ENCODE data around the gene KIRREL1.
A peak's percentile ranks its signal among the peaks of the same experiment; 100 is the strongest.

KIRREL1 gene

DNA sequence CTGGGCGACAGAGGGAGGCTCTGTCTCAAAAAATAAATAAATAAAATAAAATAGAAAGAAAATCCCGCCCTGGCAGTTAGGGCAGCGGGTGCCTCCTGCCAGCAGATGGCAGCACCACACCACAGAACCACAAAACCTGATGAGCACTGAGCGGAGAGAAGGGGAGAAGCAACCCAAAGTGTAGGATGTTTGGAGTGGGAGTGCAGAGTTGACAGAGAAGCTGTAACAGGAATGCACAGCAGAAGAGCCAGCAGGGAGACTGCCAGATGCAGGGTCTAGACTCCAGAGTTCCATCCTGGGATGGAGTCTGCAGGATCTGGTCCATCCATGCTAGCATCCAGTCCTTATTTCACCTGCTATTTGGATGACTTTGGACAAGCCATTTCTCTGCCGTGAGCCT is 29.7 kb upstream of the KIRREL1 start:
- Histone ChIP-seq H3K4me3 (no peak overlapping the region), H3K27ac (no peak overlapping the region)
- no peak for DNase-seq (ENCODE audit: low spot score)
- TF ChIP-seq, protein P1, sequence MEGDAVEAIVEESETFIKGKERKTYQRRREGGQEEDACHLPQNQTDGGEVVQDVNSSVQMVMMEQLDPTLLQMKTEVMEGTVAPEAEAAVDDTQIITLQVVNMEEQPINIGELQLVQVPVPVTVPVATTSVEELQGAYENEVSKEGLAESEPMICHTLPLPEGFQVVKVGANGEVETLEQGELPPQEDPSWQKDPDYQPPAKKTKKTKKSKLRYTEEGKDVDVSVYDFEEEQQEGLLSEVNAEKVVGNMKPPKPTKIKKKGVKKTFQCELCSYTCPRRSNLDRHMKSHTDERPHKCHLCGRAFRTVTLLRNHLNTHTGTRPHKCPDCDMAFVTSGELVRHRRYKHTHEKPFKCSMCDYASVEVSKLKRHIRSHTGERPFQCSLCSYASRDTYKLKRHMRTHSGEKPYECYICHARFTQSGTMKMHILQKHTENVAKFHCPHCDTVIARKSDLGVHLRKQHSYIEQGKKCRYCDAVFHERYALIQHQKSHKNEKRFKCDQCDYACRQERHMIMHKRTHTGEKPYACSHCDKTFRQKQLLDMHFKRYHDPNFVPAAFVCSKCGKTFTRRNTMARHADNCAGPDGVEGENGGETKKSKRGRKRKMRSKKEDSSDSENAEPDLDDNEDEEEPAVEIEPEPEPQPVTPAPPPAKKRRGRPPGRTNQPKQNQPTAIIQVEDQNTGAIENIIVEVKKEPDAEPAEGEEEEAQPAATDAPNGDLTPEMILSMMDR (IDR thresholded peaks at IDR 0.05) = peak; percentile 94

DNA sequence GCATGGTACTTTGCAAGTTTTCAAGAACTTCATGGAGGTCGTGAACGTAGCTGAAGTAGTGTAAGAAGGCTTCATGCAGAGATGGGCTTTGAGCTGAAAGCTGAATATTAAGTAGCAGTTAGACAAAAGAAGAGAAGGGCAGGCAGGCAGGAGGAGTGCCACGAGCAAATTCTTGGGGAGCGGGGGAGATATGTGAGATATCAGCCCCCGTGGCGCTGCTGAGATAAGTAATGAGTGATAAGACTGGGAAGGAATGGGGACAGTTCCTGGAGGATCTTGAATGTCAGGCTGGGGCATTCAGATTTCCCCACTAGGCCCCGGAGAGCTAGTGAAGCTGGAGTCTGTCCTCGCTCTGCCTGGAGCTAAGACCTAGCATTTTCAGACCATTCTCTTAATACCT is 27.9 kb upstream of the KIRREL1 start:
- no peak overlapping the region for H3K4me3 ChIP-seq
- no peak for DNase-seq (ENCODE audit: low spot score)
- TF ChIP-seq, protein P1 (IDR thresholded peaks at IDR 0.05) = no peak
- H3K27ac ChIP-seq = no peak overlapping the region

DNA sequence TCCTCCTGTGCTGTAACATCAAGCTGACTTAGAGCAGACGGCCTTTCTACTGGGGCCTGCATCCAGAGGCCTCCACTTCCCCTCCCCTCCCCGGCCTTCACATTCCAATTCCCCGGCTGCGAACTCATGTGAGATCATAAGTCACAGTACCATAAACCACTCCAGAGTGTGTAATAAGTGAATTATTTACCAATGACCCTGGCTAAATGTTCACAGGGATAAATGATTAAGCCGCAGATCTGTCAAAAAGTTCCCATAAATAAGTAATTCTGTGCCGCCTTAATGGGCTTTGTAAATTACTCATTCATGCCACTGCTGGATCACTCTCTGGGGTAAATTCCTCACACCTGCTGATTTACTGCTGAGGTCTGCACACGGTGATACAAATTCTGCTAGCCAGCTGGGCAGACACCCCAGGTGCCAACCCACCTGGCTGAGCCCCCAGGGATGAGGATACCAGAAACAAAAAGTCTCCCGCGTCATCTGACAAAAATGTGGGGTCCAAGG is 27.4 kb upstream of the KIRREL1 start:
- TF ChIP-seq, protein P1 (IDR thresholded peaks at IDR 0.05) = no peak
- Histone ChIP-seq H3K4me3 (no peak overlapping the region), H3K27ac (no peak overlapping the region)
- DNase-seq (ENCODE audit: low spot score) = no peak

DNA sequence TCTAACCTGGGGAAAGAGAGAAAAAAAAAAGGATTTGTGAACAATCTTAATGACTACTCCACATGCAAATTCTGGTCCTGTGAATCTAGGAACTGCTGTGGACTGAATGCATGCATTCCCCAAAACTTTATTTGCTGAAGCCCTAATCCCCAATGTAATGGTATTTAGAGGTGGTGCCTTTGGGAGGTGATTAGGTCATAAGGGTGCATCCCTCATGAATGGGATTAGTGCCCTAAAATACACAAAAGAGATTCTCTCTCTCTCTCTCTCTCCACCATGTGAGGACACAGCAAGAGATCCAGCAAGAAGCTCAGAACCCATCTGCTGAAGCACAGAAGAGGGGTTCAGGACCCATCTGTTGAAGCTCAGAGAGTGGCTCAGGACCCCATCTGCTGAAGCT is 26.2 kb upstream of the KIRREL1 start:
- no peak overlapping the region for H3K27ac ChIP-seq
- H3K4me3 ChIP-seq = no peak overlapping the region
- no peak for DNase-seq (ENCODE audit: low spot score)
- TF ChIP-seq, protein P1 (IDR thresholded peaks at IDR 0.05) = no peak

DNA sequence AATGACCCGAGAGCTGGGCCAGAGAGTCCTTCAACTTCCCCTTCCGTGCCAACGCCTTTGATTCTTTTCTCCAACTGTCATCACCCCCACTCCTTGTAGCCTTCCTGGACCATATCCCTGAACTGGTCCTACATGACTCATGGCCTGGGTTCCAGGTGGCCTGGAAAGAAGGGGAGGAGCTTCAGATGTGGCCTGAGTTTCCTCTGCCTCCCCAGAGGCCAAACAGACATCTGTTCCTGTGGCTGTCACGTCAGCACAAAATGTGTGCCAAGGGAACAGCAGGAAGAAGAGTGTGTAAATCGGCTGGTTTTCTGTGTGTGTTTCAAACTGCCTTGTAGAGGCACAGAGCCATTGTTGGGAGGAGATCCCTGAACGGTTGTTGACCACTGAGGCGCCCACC is 24.9 kb upstream of the KIRREL1 start:
- no peak for DNase-seq (ENCODE audit: low spot score)
- TF ChIP-seq, protein P1 (IDR thresholded peaks at IDR 0.05) = no peak
- peak overlapping the region in 1 of 2 donors; percentile 73 for H3K27ac ChIP-seq
- no peak overlapping the region for H3K4me3 ChIP-seq

DNA sequence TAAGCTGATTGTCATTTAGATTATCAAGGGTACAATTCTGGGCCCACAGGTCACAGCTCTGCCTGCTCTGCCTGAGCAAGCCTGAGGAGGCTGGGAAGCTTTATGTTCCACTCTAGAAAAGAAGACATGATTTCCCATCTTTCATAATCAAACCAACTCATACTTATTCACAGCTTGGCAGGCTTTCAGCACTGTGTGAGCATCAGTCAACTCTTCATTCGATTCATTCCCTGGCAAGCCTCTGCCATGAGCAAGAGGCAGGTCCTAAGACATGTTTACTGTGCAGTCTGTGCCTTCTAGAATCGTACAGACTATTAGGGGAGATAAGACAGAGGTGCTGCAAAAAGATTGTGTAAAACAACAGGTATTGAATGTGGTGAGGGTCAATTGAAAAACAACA is 24.5 kb upstream of the KIRREL1 start:
- Histone ChIP-seq H3K4me3 (no peak overlapping the region), H3K27ac (peak overlapping the region in 1 of 2 donors; percentile 73)
- TF ChIP-seq, protein P1 (IDR thresholded peaks at IDR 0.05) = no peak
- no peak for DNase-seq (ENCODE audit: low spot score)

DNA sequence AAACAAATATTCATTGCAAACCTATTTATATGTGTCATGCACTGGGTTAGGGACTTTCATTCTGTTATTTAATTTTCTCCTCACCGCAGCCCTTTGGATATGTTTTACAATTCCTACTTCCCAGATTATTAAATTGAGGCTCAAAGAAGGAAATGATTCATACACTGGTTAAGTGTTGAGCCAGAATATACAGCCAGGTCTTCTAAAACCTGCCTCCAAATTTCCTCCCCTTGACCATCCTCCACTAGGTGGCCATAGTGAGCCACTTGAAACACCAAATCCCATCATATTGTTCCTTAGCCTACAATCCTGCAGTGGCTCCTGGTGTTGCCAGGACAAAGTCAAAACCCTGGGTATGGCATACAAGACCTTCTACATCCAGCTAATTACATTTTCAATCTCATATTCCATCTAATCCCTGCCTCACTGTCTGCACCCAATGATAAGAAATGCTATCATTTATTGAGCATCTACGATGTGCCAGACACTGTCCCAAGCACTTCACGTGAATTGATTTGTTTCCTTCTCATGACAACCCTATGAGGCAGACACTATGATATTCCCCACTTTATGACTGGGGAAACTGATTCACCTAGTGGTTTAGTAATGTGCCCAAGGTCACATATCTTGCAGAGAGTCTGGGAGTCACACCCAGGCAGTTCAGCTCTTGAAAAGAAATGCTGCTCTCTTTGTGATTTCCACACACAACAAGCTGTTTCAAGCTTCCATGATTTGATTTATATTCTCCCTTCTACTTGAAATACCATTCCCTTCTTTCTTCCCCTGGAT is 23.6 kb upstream of the KIRREL1 start:
- TF ChIP-seq, protein P1 (IDR thresholded peaks at IDR 0.05) = peak; percentile 66
- no peak overlapping the region for H3K4me3 ChIP-seq
- H3K27ac ChIP-seq = peak overlapping the region in 1 of 2 donors; percentile 73
- DNase-seq (ENCODE audit: low spot score) = no peak
